PFSK-1 (cell line): Measurements from ENCODE around the gene LTBP2.

ENCODE experiments used
- FOXP2 ChIP-seq: optimal IDR thresholded peaks from 2 replicates; pipeline ENCODE3; 2011; ENCODE audit warnings: borderline replicate concordance, control low read depth, inconsistent platforms; ENCODE audit not compliant: insufficient read depth; ENCODE audit errors: extremely low read length, extremely low read depth
- POLR2AphosphoS5 ChIP-seq: IDR thresholded peaks from 2 replicates; pipeline ENCODE4 v1.6.1; 2012; ENCODE audit warnings: low read depth, mild to moderate bottlenecking, control low read depth, low read length, moderate library complexity
- REST ChIP-seq, 2 experiments: IDR thresholded peaks; 2 replicates each; pipeline versions ENCODE4 v1.6.1 to v1.8.0; 2011 to 2012; ENCODE audit warnings: low read depth in 2 of 2, low read length in 2 of 2, control low read depth in 1 of 2, inconsistent platforms in 1 of 2, mild to moderate bottlenecking in 1 of 2, moderate library complexity in 1 of 2; ENCODE audit not compliant: insufficient read depth in 1 of 2
- SIN3A ChIP-seq: IDR thresholded peaks from 2 replicates; pipeline ENCODE4 v1.6.1; 2012; ENCODE audit warnings: mild to moderate bottlenecking, low read length, moderate library complexity, borderline replicate concordance; ENCODE audit not compliant: insufficient read depth
- TAF1 ChIP-seq: IDR thresholded peaks from 2 replicates; pipeline ENCODE4 v1.6.1; 2012; ENCODE audit warnings: low read length, control low read depth, borderline replicate concordance; ENCODE audit not compliant: insufficient read depth

LTBP2 gene

GRCh38 chr14:74567219-74567618 is 44.8 kb downstream of the LTBP2 start:
- TF ChIP-seq REST (IDR thresholded peaks at IDR 0.05; ENCODE audit: insufficient read depth in 1 of 2, low read depth in 2 of 2, low read length in 2 of 2) (no peak), SIN3A (no peak), POLR2AphosphoS5 (no peak), TAF1 (no peak)

GRCh38 chr14:74566174-74567141 is 45.6 kb downstream of the LTBP2 start:
- TF ChIP-seq REST (IDR thresholded peaks at IDR 0.05; ENCODE audit: insufficient read depth in 1 of 2, low read depth in 2 of 2, low read length in 2 of 2) (no peak), FOXP2 (no peak), TAF1 (no peak), POLR2AphosphoS5 (no peak), SIN3A (no peak)

GRCh38 chr14:74563586-74564159 is 48.4 kb downstream of the LTBP2 start:
- TF ChIP-seq SIN3A = no peak
- no peak for TF ChIP-seq FOXP2
- TF ChIP-seq POLR2AphosphoS5 = no peak
- no peak for TF ChIP-seq TAF1
- no peak for TF ChIP-seq REST (IDR thresholded peaks at IDR 0.05; ENCODE audit: insufficient read depth in 1 of 2, low read depth in 2 of 2, low read length in 2 of 2)

GRCh38 chr14:74563233-74563585 is 48.8 kb downstream of the LTBP2 start:
- TF ChIP-seq TAF1 (no peak), SIN3A (no peak), REST (IDR thresholded peaks at IDR 0.05; ENCODE audit: insufficient read depth in 1 of 2, low read depth in 2 of 2, low read length in 2 of 2) (no peak), POLR2AphosphoS5 (no peak), FOXP2 (no peak)

- no peak for TF ChIP-seq POLR2AphosphoS5
- no peak for TF ChIP-seq TAF1
- no peak for TF ChIP-seq SIN3A
- TF ChIP-seq REST (IDR thresholded peaks at IDR 0.05; ENCODE audit: insufficient read depth in 1 of 2, low read depth in 2 of 2, low read length in 2 of 2) = no peak
These were observed 49.4 kb downstream of the LTBP2 start for GRCh38 chr14:74562515-74563232.
